ENCODE measurements around the gene MAGI1.

Gene MAGI1

GRCh38 chr3:65483011-65483410, 555.7 kb downstream of the MAGI1 start:
- TF ChIP-seq CTCF (IDR thresholded peaks at IDR 0.05; ENCODE audit: borderline replicate concordance, control extremely low read depth, extremely low read depth, insufficient read depth, missing control alignments), result no peak
- in situ Hi-C loops (cut with MboI; ENCODE audit: low sequenced_read_pairs, unreplicated experiment), result no loop called here
- no peak for DNase-seq (ENCODE audit: low spot score)

- no peak for TF ChIP-seq CTCF (IDR thresholded peaks at IDR 0.05; ENCODE audit: borderline replicate concordance, control extremely low read depth, extremely low read depth, insufficient read depth, missing control alignments)
- in situ Hi-C loops (cut with MboI; ENCODE audit: low sequenced_read_pairs, unreplicated experiment), result no loop called here
- no peak for DNase-seq (ENCODE audit: low spot score)
These were observed 557.6 kb downstream of the MAGI1 start for GRCh38 chr3:65481085-65481484.

GRCh38 chr3:65479990-65480389, 558.7 kb downstream of the MAGI1 start:
- in situ Hi-C loops (cut with MboI; ENCODE audit: low sequenced_read_pairs, unreplicated experiment), result no loop called here
- DNase-seq (ENCODE audit: low spot score), result no peak

GRCh38 chr3:65478551-65479500, 559.9 kb downstream of the MAGI1 start:
- TF ChIP-seq CTCF (IDR thresholded peaks at IDR 0.05; ENCODE audit: borderline replicate concordance, control extremely low read depth, extremely low read depth, insufficient read depth, missing control alignments), result no peak
- no peak for DNase-seq (ENCODE audit: low spot score)
- in situ Hi-C loops (cut with MboI; ENCODE audit: low sequenced_read_pairs, unreplicated experiment), result no loop called here

More at GRCh38 chr3:65479990-65480389, 558.7 kb downstream of the MAGI1 start:
- no peak for TF ChIP-seq CTCF (IDR thresholded peaks at IDR 0.05; ENCODE audit: borderline replicate concordance, control extremely low read depth, extremely low read depth, insufficient read depth, missing control alignments)

- TF ChIP-seq CTCF (IDR thresholded peaks at IDR 0.05; ENCODE audit: borderline replicate concordance, control extremely low read depth, extremely low read depth, insufficient read depth, missing control alignments), result no peak
- in situ Hi-C loops (cut with MboI; ENCODE audit: low sequenced_read_pairs, unreplicated experiment), result no loop called here
- no peak for DNase-seq (ENCODE audit: low spot score)
These were observed 565.0 kb downstream of the MAGI1 start for GRCh38 chr3:65473736-65474135.

GRCh38 chr3:65472501-65472900, 566.2 kb downstream of the MAGI1 start:
- in situ Hi-C loops (cut with MboI; ENCODE audit: low sequenced_read_pairs, unreplicated experiment), result no loop called here
- DNase-seq (ENCODE audit: low spot score), result no peak
- TF ChIP-seq CTCF (IDR thresholded peaks at IDR 0.05; ENCODE audit: borderline replicate concordance, control extremely low read depth, extremely low read depth, insufficient read depth, missing control alignments), result no peak

Data from GM13976 (cell line).